Lower lobe of right lung (tissue), 2 donors: Measurements from ENCODE around the gene IL17B. TPM values are rescaled to one million over a fixed set of nuclear protein-coding genes. Genes with fewer than 3 reads are reported as not detected.

Source experiments
- ATAC-seq, 2 donors: fragments of 200-7000 bp; cut with Tn5 transposase; one replicate each; pipeline ENCODE4 v1.9.1; 2020 to 2022; ENCODE audit warnings: mild to moderate bottlenecking in 2 of 2, moderate library complexity in 2 of 2
- DNase-seq: peaks from one replicate; pipeline ENCODE4 v3.0.0-alpha.2; 2020
- H3K27ac ChIP-seq: fragments of 200-600 bp; one replicate; pipeline ENCODE4 v1.8.0; 2022
- H3K27me3 ChIP-seq: fragments of 200-600 bp; one replicate; pipeline ENCODE4 v1.8.0; 2022; ENCODE audit warnings: low read depth
- H3K36me3 ChIP-seq: fragments of 200-600 bp; one replicate; pipeline ENCODE4 v1.8.0; 2022; ENCODE audit warnings: mild to moderate bottlenecking
- H3K4me1 ChIP-seq: fragments of 200-600 bp; one replicate; pipeline ENCODE4 v1.8.0; 2022
- H3K4me3 ChIP-seq: fragments of 200-600 bp; one replicate; pipeline ENCODE4 v1.8.0; 2022; ENCODE audit warnings: mild to moderate bottlenecking
- H3K9me3 ChIP-seq: fragments of 200-600 bp; one replicate; pipeline ENCODE4 v1.8.0; 2022
- intact Hi-C: fragments of 100-400 bp; cut with DNase I; formaldehyde crosslinking; loops from one replicate; pipeline ENCODE4 v1.11.0; 2022
- total RNA-seq: library from RNA; stranded (reverse); fragmentation: NEBNext Ultra II Directional; extraction: Animal tissue kit (Norgen Biotek cat#: 25700); gene quantifications from one replicate; pipeline ENCODE4 v1.2.1, GENCODE V29; 2021
- TF ChIP-seq, protein P1 (sequence below): fragments of 200-600 bp; IDR thresholded peaks from one replicate; pipeline ENCODE4 v1.8.0; 2022; ENCODE audit warnings: antibody characterized with exemption, mild to moderate bottlenecking
- donor health status: DM: no; HTN: yes; CAD: no; lungs with severe emphysema.

IL17B gene
- total RNA-seq, 1 donor from 2014 or later = not detected

DNA sequence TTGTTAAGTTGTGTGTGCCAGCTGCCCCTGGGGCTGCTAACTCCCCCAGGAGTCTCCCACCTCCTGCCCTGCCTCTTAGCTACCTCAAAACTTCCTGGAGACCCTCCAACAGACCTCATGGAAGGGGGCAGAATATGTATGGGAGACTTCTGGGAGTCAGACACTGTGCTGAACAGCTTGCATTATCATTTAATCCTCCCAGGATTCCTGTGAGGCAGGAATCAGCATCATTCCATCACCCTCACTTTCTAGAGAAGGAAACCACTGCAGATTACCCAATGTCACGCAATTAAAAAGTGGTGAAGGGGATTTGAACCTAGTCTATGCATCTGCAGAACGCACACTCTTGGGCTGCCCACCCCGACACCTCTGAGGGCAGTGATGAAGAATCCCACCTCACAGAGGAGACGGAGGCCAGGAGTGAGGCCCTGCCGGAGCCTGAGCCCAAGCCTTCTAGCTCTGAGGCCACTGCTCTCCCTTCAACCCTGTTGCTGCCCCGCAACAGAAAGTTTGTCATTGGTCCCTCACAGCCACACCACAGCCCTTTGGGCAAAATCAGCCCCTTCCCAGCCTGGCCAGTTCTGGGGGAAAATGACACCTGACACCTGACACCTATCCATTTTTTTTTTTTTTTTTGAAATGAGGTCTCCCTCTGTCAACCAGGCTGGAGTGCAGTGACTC, 30.3 kb upstream of the IL17B start:
- intact Hi-C loops = no loop called here
- Histone ChIP-seq H3K27me3 (no peaks in the 10 kb centered on the region), H3K4me1 (peaks cover 11% of the 10 kb centered on the region), H3K36me3 (peaks cover 5% of the 10 kb centered on the region), H3K9me3 (no peaks in the 10 kb centered on the region), H3K27ac (peak overlapping the region; percentile 76), H3K4me3 (peak overlapping the region; percentile 54)
- DNase-seq (no peak), ATAC-seq (no peak)
- TF ChIP-seq, protein P1, sequence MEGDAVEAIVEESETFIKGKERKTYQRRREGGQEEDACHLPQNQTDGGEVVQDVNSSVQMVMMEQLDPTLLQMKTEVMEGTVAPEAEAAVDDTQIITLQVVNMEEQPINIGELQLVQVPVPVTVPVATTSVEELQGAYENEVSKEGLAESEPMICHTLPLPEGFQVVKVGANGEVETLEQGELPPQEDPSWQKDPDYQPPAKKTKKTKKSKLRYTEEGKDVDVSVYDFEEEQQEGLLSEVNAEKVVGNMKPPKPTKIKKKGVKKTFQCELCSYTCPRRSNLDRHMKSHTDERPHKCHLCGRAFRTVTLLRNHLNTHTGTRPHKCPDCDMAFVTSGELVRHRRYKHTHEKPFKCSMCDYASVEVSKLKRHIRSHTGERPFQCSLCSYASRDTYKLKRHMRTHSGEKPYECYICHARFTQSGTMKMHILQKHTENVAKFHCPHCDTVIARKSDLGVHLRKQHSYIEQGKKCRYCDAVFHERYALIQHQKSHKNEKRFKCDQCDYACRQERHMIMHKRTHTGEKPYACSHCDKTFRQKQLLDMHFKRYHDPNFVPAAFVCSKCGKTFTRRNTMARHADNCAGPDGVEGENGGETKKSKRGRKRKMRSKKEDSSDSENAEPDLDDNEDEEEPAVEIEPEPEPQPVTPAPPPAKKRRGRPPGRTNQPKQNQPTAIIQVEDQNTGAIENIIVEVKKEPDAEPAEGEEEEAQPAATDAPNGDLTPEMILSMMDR = no peak

DNA sequence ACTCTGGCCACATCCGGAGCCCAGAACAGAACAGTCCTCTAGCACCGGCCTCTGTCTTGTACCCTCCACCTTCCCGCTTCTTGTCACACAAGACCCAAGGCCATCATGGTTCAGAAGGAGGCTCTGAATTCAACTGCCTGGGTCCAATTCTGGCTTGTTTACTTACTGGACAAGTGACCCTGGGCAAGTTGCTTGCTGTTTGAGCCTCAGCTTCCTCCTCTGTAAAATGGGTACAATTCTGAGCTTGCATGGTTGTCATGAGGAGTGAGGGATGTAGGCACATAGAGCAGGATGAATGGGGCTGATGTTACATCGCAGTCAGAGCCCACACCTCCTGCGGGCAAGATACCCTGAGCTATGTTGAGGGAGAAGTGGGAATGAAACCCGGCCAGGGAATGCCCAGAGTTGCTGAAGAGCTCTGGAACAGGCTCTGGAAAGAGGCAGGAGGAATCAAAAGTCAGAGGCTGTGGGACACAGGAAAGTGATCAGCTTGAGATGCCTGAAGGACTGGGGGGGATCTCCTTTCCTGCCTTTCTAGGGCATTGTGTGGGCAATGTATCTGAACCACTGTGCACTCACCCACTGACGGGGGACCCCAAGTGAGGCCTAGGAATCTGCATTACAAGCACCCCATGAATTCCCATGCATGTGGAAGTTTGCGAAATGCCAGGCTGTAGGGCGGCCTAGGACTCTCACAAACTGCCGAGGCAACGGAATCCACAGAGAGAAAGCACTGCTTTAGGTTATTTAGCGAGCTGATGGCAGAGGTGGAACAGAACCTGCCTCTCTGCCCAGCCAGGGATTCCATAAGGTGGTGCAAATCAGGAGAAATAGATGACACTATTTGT, 29.4 kb upstream of the IL17B start:
- TF ChIP-seq, protein P1 = no peak
- H3K4me3 ChIP-seq = peak overlapping the region; percentile 54
- ATAC-seq (no peak), DNase-seq (no peak)
- H3K9me3 ChIP-seq = no peaks in the 10 kb centered on the region
- H3K36me3 ChIP-seq = peaks cover 5% of the 10 kb centered on the region
- H3K4me1 ChIP-seq = peaks cover 8% of the 10 kb centered on the region
- H3K27me3 ChIP-seq = no peaks in the 10 kb centered on the region
- H3K27ac ChIP-seq = peak overlapping the region; percentile 76
- intact Hi-C loops = no loop called here

DNA sequence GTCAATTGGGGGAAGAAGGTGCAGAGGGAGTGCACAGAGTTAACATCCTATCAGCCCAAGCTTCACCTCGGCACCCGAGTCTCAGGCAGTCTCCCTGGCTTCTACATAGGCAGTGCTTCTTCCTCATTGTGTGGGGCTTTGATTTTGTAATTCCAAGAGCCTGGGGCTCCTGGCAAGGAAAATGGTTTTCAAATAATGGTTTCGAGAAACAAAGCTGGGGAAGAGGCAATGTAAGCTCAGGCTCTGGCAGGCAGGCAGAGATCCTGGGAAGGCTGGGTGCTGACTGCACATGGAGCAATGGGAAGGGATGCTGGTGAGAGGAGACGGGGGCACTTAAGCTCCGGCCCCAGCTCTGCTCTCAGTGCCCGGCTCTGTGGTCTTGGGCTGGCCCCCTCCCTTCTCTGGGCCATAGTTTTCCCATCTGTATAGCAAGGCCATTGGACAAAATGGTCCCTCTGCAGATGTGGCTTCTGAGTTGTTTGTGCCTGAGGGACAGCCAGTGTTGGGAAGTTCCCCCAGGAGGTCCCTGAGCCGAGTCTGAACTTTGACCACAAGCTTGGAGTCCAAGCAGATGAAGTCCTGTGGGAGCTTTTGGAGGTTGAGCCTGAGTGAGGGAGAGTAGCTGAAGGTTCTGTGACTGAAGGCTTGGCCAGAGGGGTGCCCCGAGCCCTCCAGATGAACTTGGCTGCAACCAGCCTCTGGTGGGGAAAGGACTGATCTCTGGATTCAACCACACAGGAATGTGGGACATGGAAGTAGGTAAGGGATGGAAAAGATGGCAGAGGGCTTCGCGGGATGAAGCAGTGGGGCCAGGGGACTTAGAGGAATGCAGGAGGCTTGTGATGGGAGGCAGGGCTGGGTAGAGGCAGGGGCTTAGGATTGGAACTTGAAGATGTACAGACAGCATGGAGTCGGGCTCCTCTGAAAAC, 28.5 kb upstream of the IL17B start:
- ATAC-seq = no peak

DNA sequence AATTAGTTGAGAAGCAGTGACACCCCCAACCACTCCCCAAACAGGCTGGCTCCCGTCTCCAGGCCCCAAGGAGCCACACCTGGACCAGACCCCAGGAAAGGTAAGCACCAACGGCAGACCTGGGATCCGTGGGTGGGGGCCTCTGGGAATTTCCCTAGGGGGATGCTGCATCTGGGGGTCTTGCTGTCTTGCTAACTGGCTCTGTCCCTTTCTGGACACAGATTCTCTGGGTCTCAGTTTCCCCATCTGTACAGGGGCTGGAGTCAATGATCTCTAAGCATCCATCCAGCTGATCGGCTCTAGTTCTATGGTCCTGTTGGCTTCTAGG, 27.9 kb upstream of the IL17B start:
- DNase-seq (no peak), ATAC-seq (no peak)
- H3K36me3 ChIP-seq = peaks cover 5% of the 10 kb centered on the region
- peak overlapping the region; percentile 76 for H3K27ac ChIP-seq
- peak overlapping the region; percentile 54 for H3K4me3 ChIP-seq
- TF ChIP-seq, protein P1 = no peak
- peaks cover 8% of the 10 kb centered on the region for H3K4me1 ChIP-seq
- intact Hi-C loops = no loop called here
- H3K9me3 ChIP-seq = no peaks in the 10 kb centered on the region
- no peaks in the 10 kb centered on the region for H3K27me3 ChIP-seq

More for the DNA sequence above, 28.5 kb upstream of the IL17B start:
- intact Hi-C loops = no loop called here
- peaks cover 5% of the 10 kb centered on the region for H3K36me3 ChIP-seq
- peaks cover 8% of the 10 kb centered on the region for H3K4me1 ChIP-seq
- H3K27ac ChIP-seq = peak overlapping the region; percentile 76
- no peak for DNase-seq
- H3K4me3 ChIP-seq = peak overlapping the region; percentile 54
- TF ChIP-seq, protein P1 = no peak
- no peaks in the 10 kb centered on the region for H3K9me3 ChIP-seq
- no peaks in the 10 kb centered on the region for H3K27me3 ChIP-seq
